ENCODE data around the gene LRIG1. TPM values are rescaled to one million over a fixed set of nuclear protein-coding genes. Genes with fewer than 3 reads are reported as not detected.

Gene LRIG1
- total RNA-seq, 1 donor from 2014 or later: 15.8 TPM

GRCh38 chr3:66470956-66471686 is 29.7 kb downstream of the LRIG1 start:
- no peak for DNase-seq (ENCODE audit: low spot score)

- no peak for DNase-seq (ENCODE audit: low spot score)
Measured at GRCh38 chr3:66470285-66470684, 30.5 kb downstream of the LRIG1 start.

GRCh38 chr3:66469220-66469640 is 31.6 kb downstream of the LRIG1 start:
- no peak for DNase-seq (ENCODE audit: low spot score)

GRCh38 chr3:66467996-66468735 is 32.7 kb downstream of the LRIG1 start:
- DNase-seq (ENCODE audit: low spot score): no peak

GRCh38 chr3:66466606-66467270 is 34.1 kb downstream of the LRIG1 start:
- no peak for DNase-seq (ENCODE audit: low spot score)

- no peak for DNase-seq (ENCODE audit: low spot score)
Measured at GRCh38 chr3:66465587-66465986, 35.2 kb downstream of the LRIG1 start.

GRCh38 chr3:66465034-66465433 is 35.8 kb downstream of the LRIG1 start:
- no peak for DNase-seq (ENCODE audit: low spot score)

GRCh38 chr3:66464512-66464894 is 36.3 kb downstream of the LRIG1 start:
- no peak for DNase-seq (ENCODE audit: low spot score)

- no peak for DNase-seq (ENCODE audit: low spot score)
Measured at GRCh38 chr3:66463730-66464511, 36.9 kb downstream of the LRIG1 start.

- no peak for DNase-seq (ENCODE audit: low spot score)
Measured at GRCh38 chr3:66463054-66463631, 37.7 kb downstream of the LRIG1 start.

GRCh38 chr3:66457252-66457651 is 43.6 kb downstream of the LRIG1 start:
- DNase-seq (ENCODE audit: low spot score): no peak

- DNase-seq (ENCODE audit: low spot score): no peak
Measured at GRCh38 chr3:66456711-66457173, 44.1 kb downstream of the LRIG1 start.

GRCh38 chr3:66454464-66454859 is 46.4 kb downstream of the LRIG1 start:
- no peak for DNase-seq (ENCODE audit: low spot score)

- no peak for DNase-seq (ENCODE audit: low spot score)
Measured at GRCh38 chr3:66453651-66454463, 47.0 kb downstream of the LRIG1 start.

- DNase-seq (ENCODE audit: low spot score): no peak
Measured at GRCh38 chr3:66452303-66453011, 48.4 kb downstream of the LRIG1 start.

- no peak for DNase-seq (ENCODE audit: low spot score)
Measured at GRCh38 chr3:66451766-66452165, 49.1 kb downstream of the LRIG1 start.

GRCh38 chr3:66450390-66451022 is 50.3 kb downstream of the LRIG1 start:
- DNase-seq (ENCODE audit: low spot score): peak; percentile 79

GRCh38 chr3:66449411-66449974 is 51.3 kb downstream of the LRIG1 start:
- DNase-seq (ENCODE audit: low spot score): no peak

GRCh38 chr3:66444146-66444644 is 56.6 kb downstream of the LRIG1 start:
- no peak for DNase-seq (ENCODE audit: low spot score)

Measured in ureter (tissue), 1 donor.